ENCODE results near the gene PHKA2. TPM values are rescaled to one million over a fixed set of nuclear protein-coding genes. Genes with fewer than 3 reads are reported as not detected.
"Not testable (repeated sequence)": the region's sequence is repeated elsewhere in the genome, so short reads cannot be mapped to it uniquely, and the experiment has no call there.

PHKA2 gene
- total and polyA plus RNA-seq, 2 donors (not counting 1 experiment from before 2014, with no cell fraction given) = 7.9 to 8.3 TPM

GRCh38 chrX:18981124-18981807, 2.6 kb downstream of the PHKA2 start:
- Histone ChIP-seq H3K36me3 (ENCODE audit: control insufficient read depth, insufficient read depth, low read length) (no peaks in the 10 kb centered on the region), H4K20me1 (ENCODE audit: control insufficient read depth, extremely low read depth, insufficient read depth, low read length) (no peaks in the 10 kb centered on the region), H3K4me2 (ENCODE audit: extremely low read depth, insufficient read depth, low read length) (no peak overlapping the region), H3K4me1 (ENCODE audit: control insufficient read depth, extremely low read depth, insufficient read depth, low read length) (no peaks in the 10 kb centered on the region), H3K27me3 (ENCODE audit: control insufficient read depth, insufficient read depth, low read length) (no peaks in the 10 kb centered on the region), H3K9ac (ENCODE audit: insufficient read depth, low read length) (no peak overlapping the region), H3K9me3 (ENCODE audit: control insufficient read depth, insufficient read depth, low read depth, low read length) (no peaks in the 10 kb centered on the region), H3K4me3 (replicated peaks in 1 of 4; ENCODE audit: control extremely low read depth in 1 of 4, insufficient read depth in 1 of 4, low read depth in 3 of 4, low read length in 4 of 4) (no peak overlapping the region), H3K79me2 (ENCODE audit: control insufficient read depth, insufficient read depth, low read length) (no peaks in the 10 kb centered on the region), H3K27ac (ENCODE audit: insufficient read depth, low read length) (no peak overlapping the region), H2AFZ (ENCODE audit: low read length) (no peak overlapping the region)
- no peak for DNase-seq (ENCODE audit: low read depth in 2 of 2)
- TF ChIP-seq EZH2 (IDR thresholded peaks at IDR 0.05; ENCODE audit: low read length, missing control alignments) = no peak
- TF ChIP-seq CTCF (conservative IDR thresholded peaks at IDR 0.05 in 1 of 2, IDR thresholded peaks at IDR 0.05 in 1 of 2; ENCODE audit: low read depth in 1 of 2, low read length in 2 of 2) = no peak

GRCh38 chrX:18980262-18980661, 3.7 kb downstream of the PHKA2 start:
- H3K36me3 ChIP-seq (ENCODE audit: control insufficient read depth, insufficient read depth, low read length); H3K4me1 ChIP-seq (ENCODE audit: control insufficient read depth, extremely low read depth, insufficient read depth, low read length); H3K4me3 ChIP-seq (replicated peaks in 1 of 4; ENCODE audit: control extremely low read depth in 1 of 4, insufficient read depth in 1 of 4, low read depth in 3 of 4, low read length in 4 of 4); H3K9ac ChIP-seq (ENCODE audit: insufficient read depth, low read length); H3K27me3 ChIP-seq (ENCODE audit: control insufficient read depth, insufficient read depth, low read length); H3K9me3 ChIP-seq (ENCODE audit: control insufficient read depth, insufficient read depth, low read depth, low read length); H4K20me1 ChIP-seq (ENCODE audit: control insufficient read depth, extremely low read depth, insufficient read depth, low read length); H3K79me2 ChIP-seq (ENCODE audit: control insufficient read depth, insufficient read depth, low read length); H3K27ac ChIP-seq (ENCODE audit: insufficient read depth, low read length); H3K4me2 ChIP-seq (ENCODE audit: extremely low read depth, insufficient read depth, low read length); H2AFZ ChIP-seq (ENCODE audit: low read length); DNase-seq (ENCODE audit: low read depth in 2 of 2): not testable (repeated sequence)

GRCh38 chrX:18974993-18975392, 8.9 kb downstream of the PHKA2 start:
- Histone ChIP-seq H4K20me1 (ENCODE audit: control insufficient read depth, extremely low read depth, insufficient read depth, low read length) (no peaks in the 10 kb centered on the region), H3K9me3 (ENCODE audit: control insufficient read depth, insufficient read depth, low read depth, low read length) (no peaks in the 10 kb centered on the region), H3K4me1 (ENCODE audit: control insufficient read depth, extremely low read depth, insufficient read depth, low read length) (no peaks in the 10 kb centered on the region), H2AFZ (ENCODE audit: low read length) (no peak overlapping the region), H3K36me3 (ENCODE audit: control insufficient read depth, insufficient read depth, low read length) (no peaks in the 10 kb centered on the region), H3K4me3 (replicated peaks in 1 of 4; ENCODE audit: control extremely low read depth in 1 of 4, insufficient read depth in 1 of 4, low read depth in 3 of 4, low read length in 4 of 4) (no peak overlapping the region), H3K27me3 (ENCODE audit: control insufficient read depth, insufficient read depth, low read length) (no peaks in the 10 kb centered on the region), H3K9ac (ENCODE audit: insufficient read depth, low read length) (no peak overlapping the region), H3K79me2 (ENCODE audit: control insufficient read depth, insufficient read depth, low read length) (no peaks in the 10 kb centered on the region), H3K27ac (ENCODE audit: insufficient read depth, low read length) (no peak overlapping the region), H3K4me2 (ENCODE audit: extremely low read depth, insufficient read depth, low read length) (no peak overlapping the region)
- TF ChIP-seq CTCF (conservative IDR thresholded peaks at IDR 0.05 in 1 of 2, IDR thresholded peaks at IDR 0.05 in 1 of 2; ENCODE audit: low read depth in 1 of 2, low read length in 2 of 2) = no peak
- no peak for TF ChIP-seq EZH2 (IDR thresholded peaks at IDR 0.05; ENCODE audit: low read length, missing control alignments)
- no peak for DNase-seq (ENCODE audit: low read depth in 2 of 2)

All from fibroblast of lung (primary cell).